ENCODE measurements around the gene ATG5. TPM values are rescaled to one million over a fixed set of nuclear protein-coding genes. Genes with fewer than 3 reads are reported as not detected.

ATG5 gene
- total and polyA plus RNA-seq, 9 of the 15 experiments (the other 6 are each of a cell fraction or from before 2014, with no cell fraction given): 29.0 to 80.0 (median 53.2) TPM

DNA sequence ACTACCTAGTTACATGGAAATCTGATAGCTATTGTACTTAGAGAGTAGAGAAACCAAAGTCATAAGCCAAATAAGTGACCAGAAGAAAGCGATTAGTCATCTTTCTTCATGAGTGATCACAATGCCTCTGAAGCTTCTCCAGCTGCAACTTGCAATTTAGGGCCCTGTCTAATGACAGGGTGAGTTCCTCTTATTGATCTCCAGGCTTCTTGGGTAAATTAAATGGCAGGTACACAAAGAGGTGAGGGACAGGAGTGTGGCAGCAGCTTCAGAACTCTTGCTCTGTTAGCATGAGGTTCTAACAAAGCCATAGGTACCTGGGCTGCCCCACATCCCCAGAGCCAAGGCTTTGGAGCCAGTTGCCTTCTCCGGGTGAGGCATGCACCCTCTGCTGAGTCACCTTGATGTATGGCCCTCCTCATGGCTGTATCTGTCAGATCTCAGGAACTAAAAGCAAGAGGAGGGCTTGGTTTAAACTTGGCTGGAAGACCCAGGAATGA, 178.7 kb downstream of the ATG5 start (continued):
- TF ChIP-seq NR2F6 (CRISPR knock-in tag; IDR thresholded peaks at IDR 0.05) (no peak), SNIP1 (IDR thresholded peaks at IDR 0.05; ENCODE audit: low read depth) (no peak), ZNF197 (CRISPR knock-in tag; IDR thresholded peaks at IDR 0.05; ENCODE audit: low read depth) (no peak), IRF2 (CRISPR knock-in tag; IDR thresholded peaks at IDR 0.05) (no peak), ZNF239 (CRISPR knock-in tag; IDR thresholded peaks at IDR 0.05) (no peak), GABPB2 (CRISPR knock-in tag; conservative IDR thresholded peaks at IDR 0.05) (no peak), NONO (IDR thresholded peaks at IDR 0.05; ENCODE audit: low read depth in 2 of 2, low read length in 1 of 2) (no peak), BRCA1 (IDR thresholded peaks at IDR 0.05) (no peak), BRCA1 (CRISPR knock-in tag; IDR thresholded peaks at IDR 0.05) (no peak), PTTG1 (tag; IDR thresholded peaks at IDR 0.05; ENCODE audit: low read depth) (no peak), KDM4B (IDR thresholded peaks at IDR 0.05; ENCODE audit: borderline replicate concordance in 2 of 2, low read depth in 1 of 2) (no peak), CBX1 (IDR thresholded peaks at IDR 0.05; ENCODE audit: low read depth) (no peak), ZNF212 (CRISPR knock-in tag; IDR thresholded peaks at IDR 0.05) (no peak), ZNF551 (CRISPR knock-in tag; IDR thresholded peaks at IDR 0.05) (no peak), CAMTA2 (CRISPR knock-in tag; conservative IDR thresholded peaks at IDR 0.05) (no peak), NR1H2 (CRISPR knock-in tag; IDR thresholded peaks at IDR 0.05) (no peak)
- TF ChIP-seq, protein P1, sequence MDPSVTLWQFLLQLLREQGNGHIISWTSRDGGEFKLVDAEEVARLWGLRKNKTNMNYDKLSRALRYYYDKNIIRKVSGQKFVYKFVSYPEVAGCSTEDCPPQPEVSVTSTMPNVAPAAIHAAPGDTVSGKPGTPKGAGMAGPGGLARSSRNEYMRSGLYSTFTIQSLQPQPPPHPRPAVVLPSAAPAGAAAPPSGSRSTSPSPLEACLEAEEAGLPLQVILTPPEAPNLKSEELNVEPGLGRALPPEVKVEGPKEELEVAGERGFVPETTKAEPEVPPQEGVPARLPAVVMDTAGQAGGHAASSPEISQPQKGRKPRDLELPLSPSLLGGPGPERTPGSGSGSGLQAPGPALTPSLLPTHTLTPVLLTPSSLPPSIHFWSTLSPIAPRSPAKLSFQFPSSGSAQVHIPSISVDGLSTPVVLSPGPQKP (CRISPR knock-in tag; IDR thresholded peaks at IDR 0.05): no peak
- TF ChIP-seq, protein P2, sequence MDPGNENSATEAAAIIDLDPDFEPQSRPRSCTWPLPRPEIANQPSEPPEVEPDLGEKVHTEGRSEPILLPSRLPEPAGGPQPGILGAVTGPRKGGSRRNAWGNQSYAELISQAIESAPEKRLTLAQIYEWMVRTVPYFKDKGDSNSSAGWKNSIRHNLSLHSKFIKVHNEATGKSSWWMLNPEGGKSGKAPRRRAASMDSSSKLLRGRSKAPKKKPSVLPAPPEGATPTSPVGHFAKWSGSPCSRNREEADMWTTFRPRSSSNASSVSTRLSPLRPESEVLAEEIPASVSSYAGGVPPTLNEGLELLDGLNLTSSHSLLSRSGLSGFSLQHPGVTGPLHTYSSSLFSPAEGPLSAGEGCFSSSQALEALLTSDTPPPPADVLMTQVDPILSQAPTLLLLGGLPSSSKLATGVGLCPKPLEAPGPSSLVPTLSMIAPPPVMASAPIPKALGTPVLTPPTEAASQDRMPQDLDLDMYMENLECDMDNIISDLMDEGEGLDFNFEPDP (CRISPR knock-in tag; IDR thresholded peaks at IDR 0.05): no peak
- TF ChIP-seq, protein P3, sequence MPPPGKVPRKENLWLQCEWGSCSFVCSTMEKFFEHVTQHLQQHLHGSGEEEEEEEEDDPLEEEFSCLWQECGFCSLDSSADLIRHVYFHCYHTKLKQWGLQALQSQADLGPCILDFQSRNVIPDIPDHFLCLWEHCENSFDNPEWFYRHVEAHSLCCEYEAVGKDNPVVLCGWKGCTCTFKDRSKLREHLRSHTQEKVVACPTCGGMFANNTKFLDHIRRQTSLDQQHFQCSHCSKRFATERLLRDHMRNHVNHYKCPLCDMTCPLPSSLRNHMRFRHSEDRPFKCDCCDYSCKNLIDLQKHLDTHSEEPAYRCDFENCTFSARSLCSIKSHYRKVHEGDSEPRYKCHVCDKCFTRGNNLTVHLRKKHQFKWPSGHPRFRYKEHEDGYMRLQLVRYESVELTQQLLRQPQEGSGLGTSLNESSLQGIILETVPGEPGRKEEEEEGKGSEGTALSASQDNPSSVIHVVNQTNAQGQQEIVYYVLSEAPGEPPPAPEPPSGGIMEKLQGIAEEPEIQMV (tag; conservative IDR thresholded peaks at IDR 0.05; ENCODE audit: low read depth): no peak
- TF ChIP-seq, protein P4, sequence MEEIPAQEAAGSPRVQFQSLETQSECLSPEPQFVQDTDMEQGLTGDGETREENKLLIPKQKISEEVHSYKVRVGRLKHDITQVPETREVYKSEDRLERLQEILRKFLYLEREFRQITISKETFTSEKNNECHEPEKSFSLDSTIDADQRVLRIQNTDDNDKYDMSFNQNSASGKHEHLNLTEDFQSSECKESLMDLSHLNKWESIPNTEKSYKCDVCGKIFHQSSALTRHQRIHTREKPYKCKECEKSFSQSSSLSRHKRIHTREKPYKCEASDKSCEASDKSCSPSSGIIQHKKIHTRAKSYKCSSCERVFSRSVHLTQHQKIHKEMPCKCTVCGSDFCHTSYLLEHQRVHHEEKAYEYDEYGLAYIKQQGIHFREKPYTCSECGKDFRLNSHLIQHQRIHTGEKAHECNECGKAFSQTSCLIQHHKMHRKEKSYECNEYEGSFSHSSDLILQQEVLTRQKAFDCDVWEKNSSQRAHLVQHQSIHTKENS (CRISPR knock-in tag; IDR thresholded peaks at IDR 0.05): no peak
- TF ChIP-seq, protein P5, sequence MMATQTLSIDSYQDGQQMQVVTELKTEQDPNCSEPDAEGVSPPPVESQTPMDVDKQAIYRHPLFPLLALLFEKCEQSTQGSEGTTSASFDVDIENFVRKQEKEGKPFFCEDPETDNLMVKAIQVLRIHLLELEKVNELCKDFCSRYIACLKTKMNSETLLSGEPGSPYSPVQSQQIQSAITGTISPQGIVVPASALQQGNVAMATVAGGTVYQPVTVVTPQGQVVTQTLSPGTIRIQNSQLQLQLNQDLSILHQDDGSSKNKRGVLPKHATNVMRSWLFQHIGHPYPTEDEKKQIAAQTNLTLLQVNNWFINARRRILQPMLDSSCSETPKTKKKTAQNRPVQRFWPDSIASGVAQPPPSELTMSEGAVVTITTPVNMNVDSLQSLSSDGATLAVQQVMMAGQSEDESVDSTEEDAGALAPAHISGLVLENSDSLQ (IDR thresholded peaks at IDR 0.05): peak; percentile 29; the same call in 1 of the 2 replicates
- TF ChIP-seq, protein P6, sequence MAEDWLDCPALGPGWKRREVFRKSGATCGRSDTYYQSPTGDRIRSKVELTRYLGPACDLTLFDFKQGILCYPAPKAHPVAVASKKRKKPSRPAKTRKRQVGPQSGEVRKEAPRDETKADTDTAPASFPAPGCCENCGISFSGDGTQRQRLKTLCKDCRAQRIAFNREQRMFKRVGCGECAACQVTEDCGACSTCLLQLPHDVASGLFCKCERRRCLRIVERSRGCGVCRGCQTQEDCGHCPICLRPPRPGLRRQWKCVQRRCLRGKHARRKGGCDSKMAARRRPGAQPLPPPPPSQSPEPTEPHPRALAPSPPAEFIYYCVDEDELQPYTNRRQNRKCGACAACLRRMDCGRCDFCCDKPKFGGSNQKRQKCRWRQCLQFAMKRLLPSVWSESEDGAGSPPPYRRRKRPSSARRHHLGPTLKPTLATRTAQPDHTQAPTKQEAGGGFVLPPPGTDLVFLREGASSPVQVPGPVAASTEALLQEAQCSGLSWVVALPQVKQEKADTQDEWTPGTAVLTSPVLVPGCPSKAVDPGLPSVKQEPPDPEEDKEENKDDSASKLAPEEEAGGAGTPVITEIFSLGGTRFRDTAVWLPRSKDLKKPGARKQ (CRISPR knock-in tag; IDR thresholded peaks at IDR 0.05): no peak

All from K562 (cell line).